ENCODE measurements around the gene BTN2A1.
"Not testable (repeated sequence)": the region's sequence is repeated elsewhere in the genome, so short reads cannot be mapped to it uniquely, and the experiment has no call there.

The BTN2A1 gene

GRCh38 chr6:26433680-26434079 lies 24.1 kb upstream of the BTN2A1 start:
- not testable (repeated sequence) for H3K4me3 ChIP-seq (ENCODE audit: low read length in 2 of 2); H3K27me3 ChIP-seq (ENCODE audit: control insufficient read depth in 1 of 2, insufficient read depth in 2 of 2, low read length in 2 of 2)

GRCh38 chr6:26436018-26436417 lies 21.7 kb upstream of the BTN2A1 start:
- H3K36me3 ChIP-seq (ENCODE audit: control insufficient read depth in 2 of 2, insufficient read depth in 2 of 2, low read length in 2 of 2): peaks cover 5 to 8% of the 10 kb centered on the region in 2 donors
- H3K4me3 ChIP-seq (ENCODE audit: low read length in 2 of 2): no peak overlapping the region
- H3K9me3 ChIP-seq (ENCODE audit: control insufficient read depth in 2 of 2, low read length in 2 of 2): no peaks in the 10 kb centered on the region
- H3K9ac ChIP-seq (ENCODE audit: low read length in 2 of 2): no peak overlapping the region
- H3K27ac ChIP-seq (ENCODE audit: low read length): no peak overlapping the region
- peaks cover 4% of the 10 kb centered on the region for H3K4me1 ChIP-seq (ENCODE audit: control insufficient read depth, insufficient read depth, low read length)
- no peaks in the 10 kb centered on the region for H3K27me3 ChIP-seq (ENCODE audit: control insufficient read depth in 1 of 2, insufficient read depth in 2 of 2, low read length in 2 of 2)

More at GRCh38 chr6:26433680-26434079, 24.1 kb upstream of the BTN2A1 start:
- not testable (repeated sequence) for H3K9ac ChIP-seq (ENCODE audit: low read length in 2 of 2); H3K27ac ChIP-seq (ENCODE audit: low read length); H3K9me3 ChIP-seq (ENCODE audit: control insufficient read depth in 2 of 2, low read length in 2 of 2); H3K4me1 ChIP-seq (ENCODE audit: control insufficient read depth, insufficient read depth, low read length)
- peaks cover 10 to 16% of the 10 kb centered on the region in 2 donors for H3K36me3 ChIP-seq (ENCODE audit: control insufficient read depth in 2 of 2, insufficient read depth in 2 of 2, low read length in 2 of 2)

GRCh38 chr6:26437550-26437949 lies 20.2 kb upstream of the BTN2A1 start:
- H3K4me1 ChIP-seq (ENCODE audit: control insufficient read depth, insufficient read depth, low read length): peaks cover 4% of the 10 kb centered on the region
- H3K9me3 ChIP-seq (ENCODE audit: control insufficient read depth in 2 of 2, low read length in 2 of 2): no peaks in the 10 kb centered on the region
- no peaks in the 10 kb centered on the region for H3K36me3 ChIP-seq (ENCODE audit: control insufficient read depth in 2 of 2, insufficient read depth in 2 of 2, low read length in 2 of 2)
- H3K27me3 ChIP-seq (ENCODE audit: control insufficient read depth in 1 of 2, insufficient read depth in 2 of 2, low read length in 2 of 2): no peaks in the 10 kb centered on the region
- no peak overlapping the region for H3K9ac ChIP-seq (ENCODE audit: low read length in 2 of 2)
- H3K4me3 ChIP-seq (ENCODE audit: low read length in 2 of 2): no peak overlapping the region
- H3K27ac ChIP-seq (ENCODE audit: low read length): no peak overlapping the region

- Histone ChIP-seq H3K27ac (ENCODE audit: low read length) (no peak overlapping the region), H3K9ac (ENCODE audit: low read length in 2 of 2) (no peak overlapping the region)
Observed at GRCh38 chr6:26438000-26438399, 19.8 kb upstream of the BTN2A1 start.

DNA sequence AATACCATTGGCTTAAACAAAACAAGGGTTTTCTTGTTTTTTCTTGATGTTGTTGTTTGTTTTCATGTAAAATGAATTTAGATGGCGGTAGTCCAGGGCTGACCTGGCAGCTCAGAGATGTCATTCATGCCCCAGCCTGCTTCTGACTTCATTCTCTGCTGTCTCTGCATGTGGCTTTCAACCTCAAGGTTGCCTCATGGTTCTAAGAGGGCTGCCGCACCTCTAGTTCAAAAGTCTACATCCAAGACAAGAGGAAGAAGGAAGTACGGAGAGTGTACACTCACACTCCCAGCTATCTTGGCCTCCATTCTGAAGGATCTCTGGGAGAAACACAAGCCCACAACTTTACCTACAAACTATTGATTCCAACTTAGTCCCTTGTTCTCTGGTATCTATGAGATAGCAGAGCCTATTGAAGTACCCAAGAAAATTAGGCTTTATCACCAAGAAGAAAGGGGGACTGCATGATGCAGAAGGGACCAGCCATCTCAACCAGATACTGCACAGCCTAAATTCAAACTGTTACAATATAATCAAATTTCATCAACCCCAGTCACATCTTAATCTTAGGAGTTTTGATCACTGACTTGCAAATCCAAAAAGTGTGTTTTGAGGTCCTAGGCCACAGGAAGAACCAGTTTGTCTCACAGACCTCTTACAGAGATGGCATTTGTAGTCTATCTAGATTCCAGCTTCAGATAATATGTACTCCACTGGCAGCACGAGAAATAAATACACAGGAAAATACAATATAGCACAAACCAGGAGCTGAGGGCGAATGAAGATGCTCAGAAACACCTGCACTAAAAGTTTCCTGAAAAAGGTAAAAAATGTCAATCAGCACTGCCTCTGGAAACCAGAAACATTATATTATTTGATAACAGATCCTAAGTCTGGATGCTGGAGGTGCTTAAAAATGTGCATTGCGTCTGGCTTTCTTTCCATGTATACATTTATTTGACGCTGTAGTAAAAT lies 18.3 kb upstream of the BTN2A1 start:
- peaks cover 4% of the 10 kb centered on the region for H3K4me1 ChIP-seq (ENCODE audit: control insufficient read depth, insufficient read depth, low read length)
- peak overlapping the region; percentile 86 to 90 for H3K4me3 ChIP-seq (ENCODE audit: low read length in 2 of 2)
- H3K36me3 ChIP-seq (ENCODE audit: control insufficient read depth in 2 of 2, insufficient read depth in 2 of 2, low read length in 2 of 2): no peaks in the 10 kb centered on the region
- H3K9ac ChIP-seq (ENCODE audit: low read length in 2 of 2): peak overlapping the region; percentile 75 to 85
- no peaks in the 10 kb centered on the region for H3K27me3 ChIP-seq (ENCODE audit: control insufficient read depth in 1 of 2, insufficient read depth in 2 of 2, low read length in 2 of 2)
- peak overlapping the region; percentile 24 for H3K27ac ChIP-seq (ENCODE audit: low read length)
- no peaks in the 10 kb centered on the region for H3K9me3 ChIP-seq (ENCODE audit: control insufficient read depth in 2 of 2, low read length in 2 of 2)

More at GRCh38 chr6:26438000-26438399, 19.8 kb upstream of the BTN2A1 start:
- peaks cover 4% of the 10 kb centered on the region for H3K4me1 ChIP-seq (ENCODE audit: control insufficient read depth, insufficient read depth, low read length)
- no peaks in the 10 kb centered on the region for H3K27me3 ChIP-seq (ENCODE audit: control insufficient read depth in 1 of 2, insufficient read depth in 2 of 2, low read length in 2 of 2)
- no peaks in the 10 kb centered on the region for H3K9me3 ChIP-seq (ENCODE audit: control insufficient read depth in 2 of 2, low read length in 2 of 2)
- H3K36me3 ChIP-seq (ENCODE audit: control insufficient read depth in 2 of 2, insufficient read depth in 2 of 2, low read length in 2 of 2): no peaks in the 10 kb centered on the region
- H3K4me3 ChIP-seq (ENCODE audit: low read length in 2 of 2): no peak overlapping the region

- Histone ChIP-seq H3K27me3 (ENCODE audit: control insufficient read depth in 1 of 2, insufficient read depth in 2 of 2, low read length in 2 of 2) (no peaks in the 10 kb centered on the region), H3K9ac (ENCODE audit: low read length in 2 of 2) (peak overlapping the region; percentile 75 to 85), H3K9me3 (ENCODE audit: control insufficient read depth in 2 of 2, low read length in 2 of 2) (no peaks in the 10 kb centered on the region), H3K4me3 (ENCODE audit: low read length in 2 of 2) (peak overlapping the region; percentile 86 to 90), H3K4me1 (ENCODE audit: control insufficient read depth, insufficient read depth, low read length) (peaks cover 4% of the 10 kb centered on the region), H3K36me3 (ENCODE audit: control insufficient read depth in 2 of 2, insufficient read depth in 2 of 2, low read length in 2 of 2) (peaks cover 0 to 2% of the 10 kb centered on the region in 2 donors), H3K27ac (ENCODE audit: low read length) (no peak overlapping the region)
Observed at GRCh38 chr6:26440977-26441358, 16.8 kb upstream of the BTN2A1 start.

- Histone ChIP-seq H3K9me3 (ENCODE audit: control insufficient read depth in 2 of 2, low read length in 2 of 2) (no peaks in the 10 kb centered on the region), H3K27me3 (ENCODE audit: control insufficient read depth in 1 of 2, insufficient read depth in 2 of 2, low read length in 2 of 2) (no peaks in the 10 kb centered on the region), H3K4me1 (ENCODE audit: control insufficient read depth, insufficient read depth, low read length) (peaks cover 4% of the 10 kb centered on the region), H3K4me3 (ENCODE audit: low read length in 2 of 2) (peak overlapping the region in 1 of 2 donors; percentile 36), H3K27ac (ENCODE audit: low read length) (no peak overlapping the region), H3K9ac (ENCODE audit: low read length in 2 of 2) (no peak overlapping the region), H3K36me3 (ENCODE audit: control insufficient read depth in 2 of 2, insufficient read depth in 2 of 2, low read length in 2 of 2) (peaks cover 0 to 2% of the 10 kb centered on the region in 2 donors)
Observed at GRCh38 chr6:26441977-26442376, 15.8 kb upstream of the BTN2A1 start.

- no peaks in the 10 kb centered on the region for H3K9me3 ChIP-seq (ENCODE audit: control insufficient read depth in 2 of 2, low read length in 2 of 2)
- no peaks in the 10 kb centered on the region for H3K4me1 ChIP-seq (ENCODE audit: control insufficient read depth, insufficient read depth, low read length)
- no peak overlapping the region for H3K4me3 ChIP-seq (ENCODE audit: low read length in 2 of 2)
- peaks cover 0 to 2% of the 10 kb centered on the region in 2 donors for H3K36me3 ChIP-seq (ENCODE audit: control insufficient read depth in 2 of 2, insufficient read depth in 2 of 2, low read length in 2 of 2)
- no peak overlapping the region for H3K9ac ChIP-seq (ENCODE audit: low read length in 2 of 2)
- H3K27ac ChIP-seq (ENCODE audit: low read length): no peak overlapping the region
- no peaks in the 10 kb centered on the region for H3K27me3 ChIP-seq (ENCODE audit: control insufficient read depth in 1 of 2, insufficient read depth in 2 of 2, low read length in 2 of 2)
Observed at GRCh38 chr6:26445934-26446667, 11.7 kb upstream of the BTN2A1 start.

- Histone ChIP-seq H3K4me1 (ENCODE audit: control insufficient read depth, insufficient read depth, low read length) (no peaks in the 10 kb centered on the region), H3K9ac (ENCODE audit: low read length in 2 of 2) (no peak overlapping the region), H3K9me3 (ENCODE audit: control insufficient read depth in 2 of 2, low read length in 2 of 2) (no peaks in the 10 kb centered on the region), H3K27me3 (ENCODE audit: control insufficient read depth in 1 of 2, insufficient read depth in 2 of 2, low read length in 2 of 2) (no peaks in the 10 kb centered on the region), H3K4me3 (ENCODE audit: low read length in 2 of 2) (no peak overlapping the region), H3K36me3 (ENCODE audit: control insufficient read depth in 2 of 2, insufficient read depth in 2 of 2, low read length in 2 of 2) (peaks cover 0 to 4% of the 10 kb centered on the region in 2 donors), H3K27ac (ENCODE audit: low read length) (no peak overlapping the region)
Observed at GRCh38 chr6:26447257-26447656, 10.5 kb upstream of the BTN2A1 start.

GRCh38 chr6:26450240-26450639 lies 7.5 kb upstream of the BTN2A1 start:
- H3K9ac ChIP-seq (ENCODE audit: low read length in 2 of 2): no peak overlapping the region
- no peak overlapping the region for H3K27ac ChIP-seq (ENCODE audit: low read length)
- H3K36me3 ChIP-seq (ENCODE audit: control insufficient read depth in 2 of 2, insufficient read depth in 2 of 2, low read length in 2 of 2): peaks cover 0 to 4% of the 10 kb centered on the region in 2 donors
- H3K9me3 ChIP-seq (ENCODE audit: control insufficient read depth in 2 of 2, low read length in 2 of 2): no peaks in the 10 kb centered on the region
- no peaks in the 10 kb centered on the region for H3K27me3 ChIP-seq (ENCODE audit: control insufficient read depth in 1 of 2, insufficient read depth in 2 of 2, low read length in 2 of 2)
- H3K4me1 ChIP-seq (ENCODE audit: control insufficient read depth, insufficient read depth, low read length): no peaks in the 10 kb centered on the region
- no peak overlapping the region for H3K4me3 ChIP-seq (ENCODE audit: low read length in 2 of 2)

Measured in stomach smooth muscle (tissue), 2 donors.